Measurements from ENCODE around the gene PLA2G4D. TPM values are rescaled to one million over a fixed set of nuclear protein-coding genes. Genes with fewer than 3 reads are reported as not detected.

The PLA2G4D gene
- total and polyA plus RNA-seq, 8 donors = 0.18 to 3.2 (median 2.0) TPM; not detected in 4

GRCh38 chr15:42045211-42045615 lies 49.1 kb downstream of the PLA2G4D start:
- no peaks in the 10 kb centered on the region for H3K36me3 ChIP-seq
- intact Hi-C loops (cut with DNase I; ENCODE audit: low total_unique reads) = no loop called here
- TF ChIP-seq POLR2AphosphoS5 (IDR thresholded peaks at IDR 0.05) (no peak), POLR2A (IDR thresholded peaks at IDR 0.05) (no peak), EP300 (IDR thresholded peaks at IDR 0.05) (no peak), CTCF (IDR thresholded peaks at IDR 0.05) (no peak)
- no peaks in the 10 kb centered on the region for H3K27me3 ChIP-seq
- H3K27ac ChIP-seq = no peak overlapping the region
- peak in 1 of 2 donors; percentile 29 for DNase-seq
- no peak overlapping the region for H3K4me3 ChIP-seq
- H3K4me1 ChIP-seq = peaks cover 0 to 3% (median 0%) of the 10 kb centered on the region in 4 donors
- no peaks in the 10 kb centered on the region for H3K9me3 ChIP-seq
- WGBS, 5 donors = 27 to 41% (median 30%) methylated on average over 8 of the region's 8 CpGs

GRCh38 chr15:42042602-42043400 lies 51.6 kb downstream of the PLA2G4D start:
- intact Hi-C loops (cut with DNase I; ENCODE audit: low total_unique reads) = no loop called here
- 87 to 95% (median 92%) methylated on average over 5 of the region's 5 CpGs for WGBS, 5 donors

GRCh38 chr15:42038401-42038800 lies 56.0 kb downstream of the PLA2G4D start:
- intact Hi-C loops (cut with DNase I; ENCODE audit: low total_unique reads) = no loop called here
- no peak overlapping the region for H3K4me3 ChIP-seq
- DNase-seq = no peak
- H3K4me1 ChIP-seq = peaks cover 0 to 3% (median 0%) of the 10 kb centered on the region in 4 donors
- 79 to 95% (median 89%) methylated on average over 6 of the region's 6 CpGs for WGBS, 5 donors
- no peaks in the 10 kb centered on the region for H3K9me3 ChIP-seq
- no peak for TF ChIP-seq POLR2AphosphoS5 (IDR thresholded peaks at IDR 0.05)
- no peak for TF ChIP-seq CTCF (IDR thresholded peaks at IDR 0.05)
- TF ChIP-seq POLR2A (IDR thresholded peaks at IDR 0.05) = no peak
- TF ChIP-seq EP300 (IDR thresholded peaks at IDR 0.05) = no peak
- H3K36me3 ChIP-seq = no peaks in the 10 kb centered on the region
- H3K27me3 ChIP-seq = no peaks in the 10 kb centered on the region
- H3K27ac ChIP-seq = no peak overlapping the region

More at GRCh38 chr15:42042602-42043400, 51.6 kb downstream of the PLA2G4D start:
- Histone ChIP-seq H3K9me3 (no peaks in the 10 kb centered on the region), H3K4me3 (no peak overlapping the region), H3K36me3 (no peaks in the 10 kb centered on the region), H3K27ac (no peak overlapping the region), H3K27me3 (no peaks in the 10 kb centered on the region), H3K4me1 (peaks cover 0 to 3% (median under 1%) of the 10 kb centered on the region in 4 donors)
- TF ChIP-seq CTCF (IDR thresholded peaks at IDR 0.05) = no peak
- no peak for TF ChIP-seq POLR2A (IDR thresholded peaks at IDR 0.05)
- no peak for TF ChIP-seq POLR2AphosphoS5 (IDR thresholded peaks at IDR 0.05)
- no peak for TF ChIP-seq EP300 (IDR thresholded peaks at IDR 0.05)
- no peak for DNase-seq

GRCh38 chr15:42037656-42038055 lies 56.7 kb downstream of the PLA2G4D start:
- WGBS, 5 donors = 34 to 50% (median 39%) methylated on average over 8 of the region's 8 CpGs
- TF ChIP-seq POLR2A (IDR thresholded peaks at IDR 0.05) (no peak), CTCF (IDR thresholded peaks at IDR 0.05) (no peak), POLR2AphosphoS5 (IDR thresholded peaks at IDR 0.05) (no peak), EP300 (IDR thresholded peaks at IDR 0.05) (no peak)
- no peak overlapping the region for H3K4me3 ChIP-seq
- H3K4me1 ChIP-seq = peaks cover 0 to 3% (median 0%) of the 10 kb centered on the region in 4 donors
- no peak overlapping the region for H3K27ac ChIP-seq
- peak; percentile 75 to 85 for DNase-seq
- intact Hi-C loops (cut with DNase I; ENCODE audit: low total_unique reads) = no loop called here
- no peaks in the 10 kb centered on the region for H3K27me3 ChIP-seq
- no peaks in the 10 kb centered on the region for H3K9me3 ChIP-seq
- H3K36me3 ChIP-seq = no peaks in the 10 kb centered on the region
